Adipocyte (in vitro differentiated cells): ENCODE measurements around the gene STMND1.

Experiments used
- DNase-seq: peaks from one replicate; pipeline ENCODE4 v3.0.0-alpha.2; 2015; ENCODE audit warnings: low read depth
- H3K27me3 ChIP-seq: replicated peaks from 2 replicates; pipeline ENCODE4 v1.7.0; 2013; ENCODE audit warnings: mild to moderate bottlenecking, low read length, moderate library complexity; ENCODE audit not compliant: control insufficient read depth, insufficient read depth
- H3K36me3 ChIP-seq: 2 replicates; pipeline ENCODE4 v1.7.0; 2013; ENCODE audit warnings: low read length, mild to moderate bottlenecking, moderate library complexity; ENCODE audit not compliant: control insufficient read depth, insufficient read depth, severe bottlenecking
- H3K4me1 ChIP-seq: 2 replicates; pipeline ENCODE4 v1.7.0; 2013; ENCODE audit warnings: mild to moderate bottlenecking, low read length, moderate library complexity; ENCODE audit not compliant: control insufficient read depth, insufficient read depth
- H3K4me3 ChIP-seq: 2 replicates; pipeline ENCODE4 v1.7.0; 2013; ENCODE audit warnings: mild to moderate bottlenecking, low read length, moderate library complexity
- H3K9ac ChIP-seq: 2 replicates; pipeline ENCODE4 v1.7.0; 2013; ENCODE audit warnings: mild to moderate bottlenecking, low read length, moderate library complexity
- H3K9me3 ChIP-seq: 2 replicates; pipeline ENCODE4 v1.7.0; 2013; ENCODE audit warnings: mild to moderate bottlenecking, low read length, moderate library complexity; ENCODE audit not compliant: control insufficient read depth

STMND1 gene

DNA sequence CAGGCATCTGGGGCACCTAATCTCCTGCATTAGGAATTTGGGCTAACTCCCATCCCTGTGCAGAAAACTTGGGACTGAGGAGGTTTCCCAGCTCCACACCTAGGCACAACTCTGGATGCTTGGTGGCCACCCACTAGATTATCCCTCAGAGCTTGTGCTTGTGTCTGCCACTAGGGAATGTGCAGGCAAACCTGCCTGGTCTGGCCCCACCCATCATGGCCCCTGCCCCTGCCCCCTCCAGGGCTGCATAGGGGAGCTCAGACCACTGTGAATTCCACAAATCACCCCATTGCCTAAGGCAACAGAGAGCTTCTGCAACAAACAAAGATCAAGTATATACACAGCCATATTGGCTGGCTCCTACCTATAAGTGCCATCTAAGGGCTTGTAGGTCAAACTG lies 31.1 kb downstream of the STMND1 start:
- Histone ChIP-seq H3K4me1 (no peaks in the 10 kb centered on the region), H3K9me3 (peaks cover 25% of the 10 kb centered on the region), H3K4me3 (no peak overlapping the region), H3K36me3 (no peaks in the 10 kb centered on the region), H3K27me3 (no peaks in the 10 kb centered on the region), H3K9ac (no peak overlapping the region)
- no peak for DNase-seq

DNA sequence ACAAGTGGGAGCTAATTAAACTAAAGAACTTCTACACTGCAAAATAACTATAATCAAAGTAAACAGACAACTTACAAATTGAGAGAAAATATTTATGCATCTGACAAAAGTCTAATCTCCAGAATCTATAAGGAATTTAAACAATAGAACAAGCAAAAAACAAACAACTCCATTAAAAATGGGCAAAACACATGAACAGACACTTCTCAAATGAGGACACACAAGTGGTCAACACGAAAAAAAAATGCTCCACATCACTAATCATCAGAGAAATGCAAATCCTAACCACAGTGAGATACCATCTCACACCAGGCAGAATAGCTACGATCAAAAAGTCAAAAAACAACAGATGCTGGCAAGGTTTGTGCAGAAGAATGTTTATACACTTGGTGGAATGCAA lies 36.2 kb downstream of the STMND1 start:
- Histone ChIP-seq H3K9me3 (peaks cover 40% of the 10 kb centered on the region), H3K36me3 (no peaks in the 10 kb centered on the region), H3K4me1 (no peaks in the 10 kb centered on the region), H3K9ac (no peak overlapping the region), H3K27me3 (no peaks in the 10 kb centered on the region), H3K4me3 (no peak overlapping the region)
- no peak for DNase-seq

DNA sequence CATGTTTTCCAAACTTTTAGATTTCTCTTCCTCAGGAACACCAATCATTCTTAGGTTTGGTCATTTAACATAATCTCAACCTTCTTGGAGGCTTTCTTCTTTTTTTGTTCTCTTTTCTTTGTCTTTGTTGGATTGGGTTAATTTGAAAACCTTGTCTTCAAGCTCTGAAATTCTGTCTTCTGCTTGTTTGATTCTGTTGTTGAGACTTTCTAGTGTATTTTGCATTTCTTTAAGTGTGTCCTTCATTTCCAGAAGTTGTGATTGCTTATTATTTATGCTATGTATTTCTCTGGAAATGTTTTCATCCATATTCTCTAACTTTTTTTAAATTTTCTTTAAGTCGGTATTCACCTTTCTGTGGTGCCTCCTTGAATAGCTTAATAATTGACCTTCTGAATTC lies 42.2 kb downstream of the STMND1 start:
- Histone ChIP-seq H3K4me1 (no peaks in the 10 kb centered on the region), H3K27me3 (no peaks in the 10 kb centered on the region), H3K4me3 (no peak overlapping the region), H3K9me3 (peaks cover 28% of the 10 kb centered on the region), H3K36me3 (no peaks in the 10 kb centered on the region), H3K9ac (no peak overlapping the region)
- no peak for DNase-seq

DNA sequence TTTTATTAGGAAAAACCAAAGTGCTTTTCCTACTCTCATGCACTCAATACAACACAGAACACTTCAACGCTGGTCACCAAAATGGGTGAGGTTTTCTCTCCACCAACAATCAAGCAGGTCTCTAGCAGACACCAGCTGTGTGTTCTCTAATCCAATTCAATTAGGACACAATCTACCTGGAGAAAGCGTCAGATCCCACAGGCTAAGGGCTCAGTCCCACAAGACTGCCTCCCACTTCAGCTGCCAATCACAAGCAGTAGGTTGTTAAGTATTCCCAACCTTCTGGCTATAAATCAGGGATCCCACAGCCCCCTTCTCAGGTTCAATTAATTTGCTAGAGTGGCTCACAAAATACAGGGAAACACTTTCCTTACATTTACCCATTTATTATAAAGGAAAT lies 47.7 kb downstream of the STMND1 start:
- DNase-seq = no peak
- Histone ChIP-seq H3K9ac (no peak overlapping the region), H3K36me3 (no peaks in the 10 kb centered on the region), H3K27me3 (peaks cover 6% of the 10 kb centered on the region), H3K4me1 (no peaks in the 10 kb centered on the region), H3K9me3 (peaks cover 17% of the 10 kb centered on the region), H3K4me3 (no peak overlapping the region)

DNA sequence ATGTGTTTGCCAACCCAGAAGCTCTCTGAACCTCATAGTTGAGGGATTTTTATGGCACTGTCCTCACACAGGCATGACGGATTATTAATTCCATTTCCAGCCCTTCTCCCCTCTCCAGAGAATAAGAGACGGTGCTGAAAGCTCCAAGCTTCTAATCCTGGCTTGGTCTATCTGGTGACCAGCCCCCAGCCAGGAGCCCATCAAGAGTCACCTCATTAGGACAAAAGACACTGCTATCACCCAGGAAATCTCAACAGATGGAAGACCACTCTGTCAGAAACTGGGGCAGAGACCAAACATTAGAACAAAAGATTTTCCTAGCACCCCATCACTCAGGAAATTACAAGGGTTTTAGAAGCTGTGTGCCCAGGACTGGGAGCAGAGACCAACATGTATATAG lies 48.2 kb downstream of the STMND1 start:
- no peaks in the 10 kb centered on the region for H3K4me1 ChIP-seq
- H3K9me3 ChIP-seq = peaks cover 12% of the 10 kb centered on the region
- DNase-seq = no peak
- H3K36me3 ChIP-seq = no peaks in the 10 kb centered on the region
- H3K9ac ChIP-seq = no peak overlapping the region
- H3K27me3 ChIP-seq = peaks cover 6% of the 10 kb centered on the region
- no peak overlapping the region for H3K4me3 ChIP-seq

DNA sequence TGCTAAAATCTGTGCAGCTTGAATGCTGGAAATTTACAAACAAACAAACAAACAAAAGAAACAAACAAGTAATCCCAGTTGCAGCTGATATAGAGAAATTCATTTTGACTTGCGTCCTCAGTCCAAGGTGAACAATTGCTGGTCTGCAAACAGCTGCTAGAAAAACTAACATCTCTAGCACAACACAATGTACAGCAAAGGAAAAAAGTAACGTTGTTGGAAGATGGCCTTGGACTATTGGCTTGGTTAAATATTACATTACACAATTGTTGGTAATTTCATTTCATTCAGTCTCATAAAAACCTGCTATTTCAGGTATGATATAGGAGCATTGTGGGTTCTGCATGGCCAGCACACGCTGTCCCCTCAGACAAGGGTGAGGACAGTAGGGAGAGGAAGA lies 50.0 kb downstream of the STMND1 start:
- no peak for DNase-seq
- Histone ChIP-seq H3K36me3 (no peaks in the 10 kb centered on the region), H3K27me3 (peaks cover 8% of the 10 kb centered on the region), H3K4me3 (no peak overlapping the region), H3K9me3 (peaks cover 11% of the 10 kb centered on the region), H3K9ac (no peak overlapping the region), H3K4me1 (no peaks in the 10 kb centered on the region)

DNA sequence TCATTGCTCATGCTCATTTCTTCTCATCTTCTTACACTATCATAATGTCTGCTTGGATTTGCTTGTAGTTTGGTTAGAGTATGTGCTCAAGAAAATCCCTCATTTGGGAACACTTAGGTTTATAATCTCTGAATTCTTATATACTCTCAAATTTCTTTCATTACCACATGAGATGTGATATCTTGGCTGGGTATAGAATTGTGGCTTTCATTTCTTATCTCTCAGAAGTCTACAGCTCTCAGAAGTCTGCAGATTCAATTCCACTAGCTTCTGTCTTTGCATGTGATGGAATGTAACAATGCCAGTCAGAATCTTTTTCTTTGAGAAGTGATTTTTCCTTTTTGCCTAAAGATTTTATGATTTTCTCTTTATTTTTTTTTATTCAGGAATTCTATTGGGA lies 50.9 kb downstream of the STMND1 start:
- H3K4me1 ChIP-seq = no peaks in the 10 kb centered on the region
- no peak for DNase-seq

DNA sequence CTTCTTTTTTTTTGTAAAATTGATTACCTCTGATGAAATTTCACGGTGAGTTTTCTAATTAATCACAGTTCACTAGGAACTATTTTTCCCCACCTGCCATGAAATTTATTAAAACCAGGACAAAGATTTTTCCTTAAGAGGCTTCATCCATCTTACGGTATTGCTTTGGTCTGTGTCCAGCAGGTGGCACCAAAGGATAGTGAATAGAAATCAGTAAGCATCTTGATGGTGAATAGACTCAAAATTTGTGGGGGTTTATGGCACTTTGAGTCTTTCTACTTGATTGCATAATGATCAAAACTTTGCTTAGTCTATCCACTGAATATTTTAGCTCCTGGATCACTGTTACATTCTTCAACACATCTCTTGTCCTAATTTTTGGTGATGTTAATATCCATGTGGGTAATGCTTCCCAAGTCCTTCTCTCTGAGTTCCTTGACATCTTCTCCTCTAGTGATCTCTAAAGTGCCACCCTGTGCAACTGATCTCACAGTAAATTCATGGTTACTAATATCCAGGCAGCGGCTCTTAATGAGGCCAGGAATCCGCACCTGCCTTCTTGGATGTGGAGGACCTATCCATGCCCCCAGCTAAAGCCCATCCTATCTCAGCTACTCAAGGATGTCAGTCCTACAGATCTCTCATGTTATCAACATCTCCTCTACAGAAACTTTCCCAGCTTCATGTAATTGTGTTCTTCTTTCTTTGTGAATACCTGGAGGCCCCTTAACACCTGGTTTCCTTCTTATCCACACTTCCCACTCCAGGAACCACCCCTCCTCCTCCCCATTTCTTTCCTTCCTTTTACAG lies 54.5 kb downstream of the STMND1 start:
- DNase-seq = peak; percentile 92

More for the DNA sequence above, 50.9 kb downstream of the STMND1 start:
- Histone ChIP-seq H3K9me3 (peaks cover 11% of the 10 kb centered on the region), H3K27me3 (peaks cover 16% of the 10 kb centered on the region), H3K9ac (no peak overlapping the region), H3K4me3 (no peak overlapping the region), H3K36me3 (no peaks in the 10 kb centered on the region)

DNA sequence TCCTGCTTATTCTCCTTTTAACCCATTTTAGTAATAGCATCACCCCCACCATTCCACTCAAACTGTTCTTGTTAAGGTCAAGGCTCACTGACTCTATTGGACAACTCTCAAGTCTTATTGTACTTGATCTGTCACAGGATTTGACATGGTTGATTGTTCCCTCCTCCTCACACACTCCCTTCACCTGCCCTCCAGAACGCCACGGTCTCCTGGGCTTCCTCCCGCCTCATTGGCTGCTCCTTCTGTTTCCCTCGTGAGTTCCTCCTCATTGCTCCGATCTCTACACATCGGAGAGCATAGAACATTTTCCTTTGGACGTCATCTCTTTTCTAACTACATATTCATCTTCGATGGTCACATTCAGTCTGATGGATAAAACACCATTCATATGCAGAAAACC lies 55.1 kb downstream of the STMND1 start:
- Histone ChIP-seq H3K4me3 (no peak overlapping the region), H3K9ac (no peak overlapping the region), H3K36me3 (no peaks in the 10 kb centered on the region), H3K27me3 (peaks cover 24% of the 10 kb centered on the region), H3K9me3 (peaks cover 13% of the 10 kb centered on the region), H3K4me1 (no peaks in the 10 kb centered on the region)
- DNase-seq = no peak

More for the DNA sequence above, 54.5 kb downstream of the STMND1 start:
- peaks cover 13% of the 10 kb centered on the region for H3K9me3 ChIP-seq
- no peaks in the 10 kb centered on the region for H3K4me1 ChIP-seq
- no peak overlapping the region for H3K4me3 ChIP-seq
- no peak overlapping the region for H3K9ac ChIP-seq
- H3K27me3 ChIP-seq = peaks cover 19% of the 10 kb centered on the region
- no peaks in the 10 kb centered on the region for H3K36me3 ChIP-seq

DNA sequence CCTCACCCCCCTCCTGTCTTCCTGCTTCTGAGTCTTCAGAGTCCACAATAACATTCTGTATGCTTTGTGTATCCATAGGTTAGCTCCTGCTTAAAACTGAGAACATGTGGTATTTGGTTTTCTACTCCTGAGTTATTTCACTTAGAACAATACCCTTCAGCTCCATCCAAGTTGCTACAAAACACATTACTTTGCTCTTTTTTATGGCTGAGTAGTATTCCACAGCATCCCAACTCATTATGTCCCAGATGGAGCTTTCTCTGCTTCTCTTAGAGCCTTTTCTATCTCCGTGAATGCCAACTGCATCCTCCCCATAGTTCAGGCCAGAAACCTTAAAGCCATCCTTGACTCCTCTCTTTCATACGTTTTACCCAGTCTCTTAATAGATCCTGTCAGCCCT lies 55.8 kb downstream of the STMND1 start:
- Histone ChIP-seq H3K4me3 (no peak overlapping the region), H3K36me3 (no peaks in the 10 kb centered on the region), H3K9ac (no peak overlapping the region), H3K4me1 (no peaks in the 10 kb centered on the region), H3K27me3 (peaks cover 26% of the 10 kb centered on the region), H3K9me3 (peaks cover 9% of the 10 kb centered on the region)
- no peak for DNase-seq

DNA sequence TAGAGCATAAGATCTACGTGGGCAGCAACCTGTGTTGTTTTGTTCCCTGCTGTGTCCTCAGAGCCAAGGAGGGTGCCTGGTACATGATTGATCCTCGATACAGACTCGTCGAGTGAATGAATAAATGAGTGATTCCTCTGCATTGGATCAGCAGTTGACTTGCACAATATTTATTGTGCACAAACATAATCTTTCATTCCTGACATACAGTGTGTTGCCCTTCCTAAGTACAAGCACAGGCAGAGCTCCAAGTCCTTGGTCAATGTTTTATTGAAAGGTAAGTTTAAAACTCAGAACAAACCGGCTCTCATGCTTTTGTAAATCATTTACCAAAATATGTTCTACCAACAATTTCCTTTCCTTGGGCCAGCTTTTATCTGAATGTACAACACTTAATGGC lies 57.4 kb downstream of the STMND1 start:
- peaks cover 26% of the 10 kb centered on the region for H3K27me3 ChIP-seq
- DNase-seq = peak; percentile 28

DNA sequence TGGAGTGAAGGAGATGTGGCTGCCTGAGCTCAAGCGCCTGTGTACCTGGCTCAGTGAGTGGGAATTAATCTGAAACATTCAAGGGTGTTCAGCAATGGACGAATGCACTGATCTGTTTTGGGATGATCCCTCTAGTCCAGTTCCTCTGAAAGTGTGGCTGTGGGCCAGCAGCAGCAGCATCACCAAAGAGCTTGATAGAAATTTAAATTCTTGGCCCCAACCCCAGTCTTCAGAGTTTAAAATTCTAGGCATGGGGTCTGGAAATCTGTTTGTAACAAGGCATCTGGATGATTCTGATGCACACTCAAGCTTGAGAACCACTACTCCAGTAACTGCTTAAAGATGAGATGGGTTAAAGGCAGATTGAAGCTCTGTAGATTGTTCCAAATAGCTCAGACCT lies 59.2 kb downstream of the STMND1 start:
- no peak for DNase-seq
- H3K9me3 ChIP-seq = peaks cover 3% of the 10 kb centered on the region
- peaks cover 26% of the 10 kb centered on the region for H3K27me3 ChIP-seq

More for the DNA sequence above, 57.4 kb downstream of the STMND1 start:
- no peak overlapping the region for H3K4me3 ChIP-seq
- peaks cover 3% of the 10 kb centered on the region for H3K9me3 ChIP-seq
- no peaks in the 10 kb centered on the region for H3K36me3 ChIP-seq
- H3K4me1 ChIP-seq = no peaks in the 10 kb centered on the region
- H3K9ac ChIP-seq = no peak overlapping the region

More for the DNA sequence above, 59.2 kb downstream of the STMND1 start:
- H3K9ac ChIP-seq = no peak overlapping the region
- H3K4me3 ChIP-seq = no peak overlapping the region
- H3K4me1 ChIP-seq = no peaks in the 10 kb centered on the region
- H3K36me3 ChIP-seq = no peaks in the 10 kb centered on the region
